Measurements from ENCODE around the gene GRIN3B.
A peak's percentile ranks its signal among the peaks of the same experiment; 100 is the strongest.

Gene GRIN3B

DNA sequence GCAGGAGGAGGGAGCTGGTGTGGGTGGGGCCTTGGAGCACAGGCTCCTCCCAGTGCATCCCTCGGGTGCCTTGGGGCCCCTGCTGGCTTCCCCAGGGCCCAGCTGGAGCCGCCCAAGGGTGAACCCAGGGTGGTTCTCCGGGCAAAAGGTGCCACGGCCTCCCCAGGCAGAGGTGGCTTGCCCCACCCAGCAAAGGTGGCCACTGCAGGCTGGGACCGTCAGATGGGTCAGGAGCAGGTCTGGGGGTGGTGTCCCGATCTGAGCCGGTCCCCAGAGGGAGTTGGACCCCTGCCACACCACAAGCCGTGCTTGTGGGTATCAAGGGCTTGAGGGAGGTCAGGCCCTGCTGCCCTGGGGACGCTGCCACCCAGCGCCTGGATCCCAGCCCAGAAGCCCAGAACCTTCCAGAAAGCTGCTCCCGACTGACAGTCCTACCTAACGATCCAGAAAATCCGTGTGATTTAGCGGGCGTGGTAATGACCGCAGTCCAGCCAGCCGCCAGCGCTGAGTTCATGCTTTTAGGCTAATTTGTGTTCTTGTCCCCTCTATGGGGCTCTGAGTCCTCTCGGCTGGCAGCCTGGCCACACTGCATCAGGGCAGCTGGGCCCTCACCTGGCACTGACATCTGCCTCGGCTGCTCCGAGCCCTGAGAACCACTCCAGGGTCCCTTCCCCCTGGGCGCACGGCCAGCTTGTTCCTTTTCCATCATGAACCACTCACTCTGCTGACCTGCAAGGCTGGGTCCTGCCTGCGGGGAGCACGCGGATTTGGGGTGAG, 5.0 kb upstream of the GRIN3B start:
- TF ChIP-seq TCF12 (IDR thresholded peaks at IDR 0.05; ENCODE audit: low read depth) = peak; percentile 47; the same call in 1 of the 2 replicates
- peak; percentile 87 for TF ChIP-seq NFIC (IDR thresholded peaks at IDR 0.05)
- 0 out of 2 replicates have a peak, but pooled peaks have one; percentile 32 for TF ChIP-seq ZBTB7A (IDR thresholded peaks at IDR 0.05; ENCODE audit: low read depth)
- TF ChIP-seq FOXM1 (IDR thresholded peaks at IDR 0.05; ENCODE audit: borderline replicate concordance, low read depth) = no peak
- TF ChIP-seq EP300 (IDR thresholded peaks at IDR 0.05; ENCODE audit: borderline replicate concordance) = peak; percentile 25; the same call in 1 of the 2 replicates
- TF ChIP-seq, protein P1, sequence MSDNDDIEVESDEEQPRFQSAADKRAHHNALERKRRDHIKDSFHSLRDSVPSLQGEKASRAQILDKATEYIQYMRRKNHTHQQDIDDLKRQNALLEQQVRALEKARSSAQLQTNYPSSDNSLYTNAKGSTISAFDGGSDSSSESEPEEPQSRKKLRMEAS (IDR thresholded peaks at IDR 0.05) = peak; percentile 42; the same call in 1 of the 2 replicates

DNA sequence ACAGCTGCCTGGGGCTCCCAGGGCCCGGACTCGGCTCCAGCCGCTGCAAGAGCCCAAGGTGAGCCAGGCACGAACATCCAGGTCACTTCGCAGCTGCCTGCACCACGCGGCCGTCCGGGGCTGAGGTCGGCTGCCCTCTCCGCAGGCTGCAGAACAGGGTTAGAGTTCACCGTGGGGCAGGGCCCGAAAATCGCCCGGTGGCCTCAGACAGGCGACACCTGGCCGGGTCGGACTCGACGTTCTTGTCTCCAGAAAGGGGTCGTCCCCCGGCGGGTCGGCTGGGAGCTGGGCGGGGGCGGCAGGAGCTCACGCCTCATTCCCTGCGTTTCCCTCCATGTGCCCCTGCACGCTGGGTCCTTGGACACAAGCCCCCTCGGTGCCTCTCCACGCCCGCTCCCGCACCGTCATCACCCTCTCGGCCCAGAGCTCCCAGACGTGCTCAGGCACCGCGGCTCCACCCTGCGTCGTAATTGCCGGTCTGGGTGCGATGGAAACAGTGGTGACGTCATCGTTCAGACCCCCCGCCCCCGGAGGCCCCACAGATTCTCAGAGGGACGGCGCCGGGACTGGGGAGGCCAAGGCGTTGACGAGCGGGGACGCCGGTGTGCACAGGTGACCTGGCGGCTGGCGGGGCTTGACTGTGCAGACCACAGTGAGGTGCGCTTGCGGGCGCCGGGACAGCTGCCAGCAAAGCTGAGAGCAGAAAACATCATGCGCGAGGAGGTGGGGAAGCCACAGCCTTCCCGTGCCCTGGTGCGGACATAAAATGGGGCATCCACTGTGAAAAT, 4.0 kb upstream of the GRIN3B start:
- no peak for TF ChIP-seq TEAD4 (IDR thresholded peaks at IDR 0.05)
- TF ChIP-seq YY1 (IDR thresholded peaks at IDR 0.05; ENCODE audit: low read depth) = no peak
- TF ChIP-seq ZBTB7A (IDR thresholded peaks at IDR 0.05; ENCODE audit: low read depth) = no peak
- no peak; the same call in 1 of the 2 replicates for TF ChIP-seq NFIC (IDR thresholded peaks at IDR 0.05)
- TF ChIP-seq EP300 (IDR thresholded peaks at IDR 0.05; ENCODE audit: borderline replicate concordance) = no peak
- TF ChIP-seq, protein P2, sequence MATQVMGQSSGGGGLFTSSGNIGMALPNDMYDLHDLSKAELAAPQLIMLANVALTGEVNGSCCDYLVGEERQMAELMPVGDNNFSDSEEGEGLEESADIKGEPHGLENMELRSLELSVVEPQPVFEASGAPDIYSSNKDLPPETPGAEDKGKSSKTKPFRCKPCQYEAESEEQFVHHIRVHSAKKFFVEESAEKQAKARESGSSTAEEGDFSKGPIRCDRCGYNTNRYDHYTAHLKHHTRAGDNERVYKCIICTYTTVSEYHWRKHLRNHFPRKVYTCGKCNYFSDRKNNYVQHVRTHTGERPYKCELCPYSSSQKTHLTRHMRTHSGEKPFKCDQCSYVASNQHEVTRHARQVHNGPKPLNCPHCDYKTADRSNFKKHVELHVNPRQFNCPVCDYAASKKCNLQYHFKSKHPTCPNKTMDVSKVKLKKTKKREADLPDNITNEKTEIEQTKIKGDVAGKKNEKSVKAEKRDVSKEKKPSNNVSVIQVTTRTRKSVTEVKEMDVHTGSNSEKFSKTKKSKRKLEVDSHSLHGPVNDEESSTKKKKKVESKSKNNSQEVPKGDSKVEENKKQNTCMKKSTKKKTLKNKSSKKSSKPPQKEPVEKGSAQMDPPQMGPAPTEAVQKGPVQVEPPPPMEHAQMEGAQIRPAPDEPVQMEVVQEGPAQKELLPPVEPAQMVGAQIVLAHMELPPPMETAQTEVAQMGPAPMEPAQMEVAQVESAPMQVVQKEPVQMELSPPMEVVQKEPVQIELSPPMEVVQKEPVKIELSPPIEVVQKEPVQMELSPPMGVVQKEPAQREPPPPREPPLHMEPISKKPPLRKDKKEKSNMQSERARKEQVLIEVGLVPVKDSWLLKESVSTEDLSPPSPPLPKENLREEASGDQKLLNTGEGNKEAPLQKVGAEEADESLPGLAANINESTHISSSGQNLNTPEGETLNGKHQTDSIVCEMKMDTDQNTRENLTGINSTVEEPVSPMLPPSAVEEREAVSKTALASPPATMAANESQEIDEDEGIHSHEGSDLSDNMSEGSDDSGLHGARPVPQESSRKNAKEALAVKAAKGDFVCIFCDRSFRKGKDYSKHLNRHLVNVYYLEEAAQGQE (IDR thresholded peaks at IDR 0.05; ENCODE audit: low read depth) = no peak
- TF ChIP-seq CEBPB (IDR thresholded peaks at IDR 0.05) = no peak
- TF ChIP-seq TAF1 (IDR thresholded peaks at IDR 0.05; ENCODE audit: low read depth) = no peak
- no peak for TF ChIP-seq EGR1 (IDR thresholded peaks at IDR 0.05)
- TF ChIP-seq RAD21 (IDR thresholded peaks at IDR 0.05; ENCODE audit: low read depth) = no peak

DNA sequence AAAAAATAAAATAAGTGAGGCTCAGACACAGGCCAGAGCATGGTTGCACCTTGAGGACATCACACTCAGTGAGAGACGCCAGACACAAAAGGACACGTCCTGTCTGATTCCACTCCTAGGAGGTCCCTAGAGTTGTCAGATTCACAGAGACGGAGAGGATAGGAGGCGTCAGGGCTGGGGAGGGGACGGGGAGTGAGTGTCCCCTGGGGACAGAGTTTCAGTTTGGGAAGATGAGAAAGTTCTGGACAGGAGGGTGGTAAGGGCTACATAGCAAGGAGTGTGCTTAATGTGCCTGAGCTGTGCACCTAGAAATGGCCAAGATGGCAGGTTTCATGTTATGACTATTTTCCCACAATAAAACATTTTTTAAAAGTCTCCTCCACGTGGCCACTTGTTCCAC, 2.2 kb upstream of the GRIN3B start:
- TF ChIP-seq YY1 (IDR thresholded peaks at IDR 0.05; ENCODE audit: low read depth) (no peak), EGR1 (IDR thresholded peaks at IDR 0.05) (no peak), CEBPB (IDR thresholded peaks at IDR 0.05) (no peak), NFIC (IDR thresholded peaks at IDR 0.05) (no peak), RAD21 (IDR thresholded peaks at IDR 0.05; ENCODE audit: low read depth) (no peak)

DNA sequence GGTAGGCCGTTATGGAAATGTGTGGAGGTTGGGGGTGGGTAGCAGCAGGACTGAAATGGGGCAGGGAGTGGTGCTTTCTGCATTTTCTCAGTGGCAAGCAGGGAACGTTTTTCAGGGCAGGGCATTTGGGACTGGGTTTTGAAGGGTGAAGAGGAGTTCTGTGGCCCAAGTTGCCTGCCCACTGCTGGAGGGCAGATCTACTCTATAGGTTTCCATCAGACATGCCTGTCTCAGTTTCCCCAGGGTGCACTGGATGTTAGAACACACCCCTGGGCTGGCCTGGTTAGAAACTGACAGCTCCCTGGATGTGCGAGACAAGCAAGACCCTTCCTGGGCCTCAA, 870 bp upstream of the GRIN3B start:
- TF ChIP-seq FOXM1 (IDR thresholded peaks at IDR 0.05; ENCODE audit: borderline replicate concordance, low read depth) = no peak
- TF ChIP-seq YY1 (IDR thresholded peaks at IDR 0.05; ENCODE audit: low read depth) = no peak
- TF ChIP-seq, protein P3, sequence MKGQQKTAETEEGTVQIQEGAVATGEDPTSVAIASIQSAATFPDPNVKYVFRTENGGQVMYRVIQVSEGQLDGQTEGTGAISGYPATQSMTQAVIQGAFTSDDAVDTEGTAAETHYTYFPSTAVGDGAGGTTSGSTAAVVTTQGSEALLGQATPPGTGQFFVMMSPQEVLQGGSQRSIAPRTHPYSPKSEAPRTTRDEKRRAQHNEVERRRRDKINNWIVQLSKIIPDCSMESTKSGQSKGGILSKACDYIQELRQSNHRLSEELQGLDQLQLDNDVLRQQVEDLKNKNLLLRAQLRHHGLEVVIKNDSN (IDR thresholded peaks at IDR 0.05) = no peak
- TF ChIP-seq TAF1 (IDR thresholded peaks at IDR 0.05; ENCODE audit: low read depth) = no peak
- TF ChIP-seq RAD21 (IDR thresholded peaks at IDR 0.05; ENCODE audit: low read depth) = no peak
- no peak for TF ChIP-seq CREB1 (IDR thresholded peaks at IDR 0.05; ENCODE audit: low read depth)
- no peak for TF ChIP-seq EGR1 (IDR thresholded peaks at IDR 0.05)
- TF ChIP-seq, protein P2 (IDR thresholded peaks at IDR 0.05; ENCODE audit: low read depth) = no peak

DNA sequence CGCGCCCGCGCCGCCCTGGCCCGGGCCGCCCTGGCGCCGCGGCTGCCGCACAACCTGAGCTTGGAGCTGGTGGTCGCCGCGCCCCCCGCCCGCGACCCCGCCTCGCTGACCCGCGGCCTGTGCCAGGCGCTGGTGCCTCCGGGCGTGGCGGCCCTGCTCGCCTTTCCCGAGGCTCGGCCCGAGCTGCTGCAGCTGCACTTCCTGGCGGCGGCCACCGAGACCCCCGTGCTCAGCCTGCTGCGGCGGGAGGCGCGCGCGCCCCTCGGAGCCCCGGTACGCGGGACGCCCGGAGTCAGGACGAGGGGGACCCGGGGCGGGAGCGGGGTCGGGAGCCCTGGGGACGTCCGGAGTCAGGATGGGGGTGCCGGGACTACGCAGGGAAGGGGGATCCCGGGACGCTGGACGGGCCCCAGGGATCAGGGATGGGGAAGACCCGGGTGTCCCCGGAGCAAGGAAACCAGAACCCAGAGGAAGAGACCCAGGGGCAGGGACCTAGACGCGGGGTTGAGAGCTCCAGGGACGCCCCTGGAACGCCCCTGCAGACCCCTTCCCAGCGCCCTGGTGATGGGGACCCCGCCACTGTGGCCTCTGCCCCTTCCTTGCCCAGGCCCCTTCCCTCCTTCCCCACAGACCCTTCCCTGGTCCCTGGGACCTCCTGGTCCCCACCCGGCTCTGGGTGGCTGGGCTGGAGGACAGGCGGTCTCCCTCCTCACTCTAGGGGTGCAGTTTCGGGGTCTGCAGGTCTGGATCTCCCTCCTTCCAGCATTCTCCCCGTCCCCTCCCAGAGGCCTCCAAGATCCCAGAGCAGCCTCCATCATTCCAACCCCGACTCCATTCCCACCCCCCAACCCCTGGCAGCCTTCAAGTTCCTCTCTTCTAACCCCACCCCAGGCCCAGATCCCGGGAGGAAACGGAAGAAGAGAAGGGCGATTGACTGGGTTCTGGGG, 645 bp downstream of the GRIN3B start:
- TF ChIP-seq RAD21 (IDR thresholded peaks at IDR 0.05; ENCODE audit: low read depth) (no peak), YY1 (IDR thresholded peaks at IDR 0.05; ENCODE audit: low read depth) (no peak), TCF12 (IDR thresholded peaks at IDR 0.05; ENCODE audit: low read depth) (no peak)
- TF ChIP-seq, protein P3 (IDR thresholded peaks at IDR 0.05) = no peak
